ENCODE data around the gene SRGAP3.

SRGAP3 gene

GRCh38 chr3:9151240-9151639, 98.2 kb downstream of the SRGAP3 start:
- in situ Hi-C loops (cut with MboI; ENCODE audit: low sequenced_read_pairs), result no loop called here

DNA sequence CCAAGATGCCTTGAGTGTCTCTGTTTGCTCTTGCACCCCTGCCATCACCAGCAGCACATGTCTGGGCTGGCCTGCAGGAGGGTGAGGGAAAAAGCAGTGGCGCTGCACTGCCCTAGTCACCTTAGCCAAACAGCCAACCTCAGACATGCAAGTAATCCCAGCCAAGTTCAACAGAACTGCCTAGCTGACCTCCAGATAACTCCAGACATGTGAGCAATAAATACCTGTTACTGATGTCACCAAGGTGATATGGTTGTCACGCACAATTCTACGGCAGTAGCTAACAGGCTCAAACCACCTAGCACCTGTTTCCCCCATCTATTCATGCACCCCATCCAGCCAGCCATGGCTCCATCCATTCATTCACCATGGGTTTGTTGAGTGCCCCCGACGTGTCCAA, 99.9 kb downstream of the SRGAP3 start:
- in situ Hi-C loops (cut with MboI; ENCODE audit: low sequenced_read_pairs), result no loop called here

DNA sequence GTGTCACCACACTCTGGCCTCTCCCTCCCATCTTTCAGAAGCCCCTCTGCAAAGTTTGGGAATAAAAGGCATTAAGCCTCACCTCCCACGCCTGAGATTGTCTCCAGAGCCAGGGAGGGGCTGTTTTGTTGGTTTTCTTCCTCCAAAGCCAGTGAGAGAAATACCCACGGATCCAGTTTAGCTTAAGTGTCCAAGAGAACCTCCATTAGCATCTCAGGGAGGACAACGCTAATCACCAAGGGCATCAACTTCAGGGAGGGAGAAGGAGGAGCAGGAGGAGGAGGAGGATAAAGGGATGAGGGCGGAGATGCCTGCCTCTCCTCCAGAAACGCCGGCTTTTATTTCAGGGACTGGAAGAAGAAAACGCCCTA, 101.6 kb downstream of the SRGAP3 start:
- in situ Hi-C loops (cut with MboI; ENCODE audit: low sequenced_read_pairs), result no loop called here

DNA sequence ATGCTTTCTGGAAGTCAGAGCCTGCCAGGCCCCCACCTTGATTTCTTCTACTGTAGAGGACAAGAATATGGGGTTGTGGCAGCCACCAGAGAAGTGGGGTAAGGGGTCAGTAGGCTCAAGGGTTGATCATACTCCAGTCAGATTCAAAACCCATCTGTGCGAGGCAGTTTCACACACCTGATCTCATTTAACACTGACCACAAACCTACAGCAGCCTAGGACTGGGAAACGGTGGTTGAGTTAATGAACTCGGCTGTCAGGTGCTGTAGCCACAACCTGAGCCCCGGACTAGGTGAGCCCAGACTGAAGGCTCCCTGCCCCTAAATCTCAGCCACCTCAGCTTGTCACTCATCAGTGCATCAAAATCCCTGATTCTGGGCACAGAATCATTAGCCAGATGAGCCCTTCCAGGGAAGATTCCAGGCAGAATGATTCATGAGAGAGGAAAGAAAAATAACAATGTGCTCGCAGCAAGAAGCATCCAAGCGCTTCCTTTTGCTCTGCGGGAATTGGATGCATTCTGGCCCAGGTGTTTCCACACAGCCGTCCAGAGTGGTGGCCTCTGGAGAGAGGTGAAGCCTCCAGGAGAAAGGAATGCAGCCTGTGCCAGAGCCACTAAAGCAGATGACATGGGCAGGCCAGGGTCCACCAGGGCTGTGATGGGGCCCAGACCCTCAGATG, 102.1 kb downstream of the SRGAP3 start:
- in situ Hi-C loops (cut with MboI; ENCODE audit: low sequenced_read_pairs), result no loop called here

GRCh38 chr3:9146367-9147071, 102.9 kb downstream of the SRGAP3 start:
- in situ Hi-C loops (cut with MboI; ENCODE audit: low sequenced_read_pairs), result no loop called here

- in situ Hi-C loops (cut with MboI; ENCODE audit: low sequenced_read_pairs), result no loop called here
Observed at GRCh38 chr3:9143184-9143583, 106.3 kb downstream of the SRGAP3 start.

DNA sequence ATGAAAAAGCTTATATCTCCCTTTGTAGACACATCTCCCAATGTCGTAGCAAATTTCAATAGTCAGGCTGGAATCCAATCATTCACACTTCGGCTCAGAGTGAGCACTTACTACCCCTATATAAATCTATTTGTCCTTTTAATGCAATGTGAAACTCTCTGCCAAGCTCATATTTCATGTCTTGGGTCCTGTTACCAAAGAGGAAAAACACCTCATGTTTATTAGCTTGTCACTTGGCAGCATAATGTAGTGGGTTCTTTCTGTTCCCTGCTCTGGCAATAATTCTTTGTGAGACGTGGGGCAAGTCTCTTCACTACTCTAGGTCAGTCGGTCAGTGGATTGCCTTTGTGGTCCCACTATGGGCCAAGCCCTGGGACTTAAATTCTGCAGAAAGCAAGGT, 107.1 kb downstream of the SRGAP3 start:
- in situ Hi-C loops (cut with MboI; ENCODE audit: low sequenced_read_pairs), result no loop called here

- in situ Hi-C loops (cut with MboI; ENCODE audit: low sequenced_read_pairs), result no loop called here
Observed at GRCh38 chr3:9141928-9142289, 107.5 kb downstream of the SRGAP3 start.

GRCh38 chr3:9139366-9139765, 110.1 kb downstream of the SRGAP3 start:
- in situ Hi-C loops (cut with MboI; ENCODE audit: low sequenced_read_pairs), result no loop called here

GRCh38 chr3:9137676-9138075, 111.8 kb downstream of the SRGAP3 start:
- in situ Hi-C loops (cut with MboI; ENCODE audit: low sequenced_read_pairs), result no loop called here

DNA sequence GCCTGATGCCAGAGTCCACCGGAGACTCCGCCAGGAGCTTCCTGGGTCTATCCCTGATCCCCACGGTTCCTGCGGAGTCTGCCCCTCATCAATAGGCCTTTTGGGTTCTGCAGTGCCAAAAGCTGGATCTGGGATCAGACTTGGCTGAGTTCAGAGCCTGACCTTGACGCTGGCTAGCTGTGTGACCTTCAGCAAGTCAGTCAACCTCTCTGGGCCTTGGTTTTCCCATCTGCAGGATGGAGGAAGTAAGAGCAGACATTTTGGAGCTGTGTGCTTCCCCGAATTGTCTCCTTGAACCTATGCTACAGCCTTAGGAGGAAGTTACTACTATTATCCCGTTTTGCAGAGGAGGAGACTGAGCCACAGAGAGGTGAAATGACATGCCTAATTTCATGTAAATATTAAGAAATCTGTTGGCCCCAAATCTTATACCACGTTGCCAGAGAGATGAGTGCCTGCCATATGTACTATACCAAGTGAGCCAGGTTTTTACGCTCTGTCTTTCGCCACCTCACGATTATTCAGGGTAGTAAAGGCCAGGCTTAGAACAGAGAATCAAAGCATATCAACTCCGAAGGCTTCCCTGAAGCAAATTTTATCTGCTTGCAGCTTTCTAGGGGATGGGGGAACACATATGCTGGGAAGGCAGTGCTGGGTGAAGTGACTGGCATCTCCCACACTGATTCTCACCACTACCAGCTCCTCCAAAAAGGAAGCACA, 112.5 kb downstream of the SRGAP3 start:
- in situ Hi-C loops (cut with MboI; ENCODE audit: low sequenced_read_pairs), result no loop called here

GRCh38 chr3:9135930-9136525, 113.4 kb downstream of the SRGAP3 start:
- in situ Hi-C loops (cut with MboI; ENCODE audit: low sequenced_read_pairs), result no loop called here

- in situ Hi-C loops (cut with MboI; ENCODE audit: low sequenced_read_pairs), result no loop called here
Observed at GRCh38 chr3:9135526-9135925, 113.9 kb downstream of the SRGAP3 start.

- in situ Hi-C loops (cut with MboI; ENCODE audit: low sequenced_read_pairs), result no loop called here
Observed at GRCh38 chr3:9133656-9134055, 115.8 kb downstream of the SRGAP3 start.

DNA sequence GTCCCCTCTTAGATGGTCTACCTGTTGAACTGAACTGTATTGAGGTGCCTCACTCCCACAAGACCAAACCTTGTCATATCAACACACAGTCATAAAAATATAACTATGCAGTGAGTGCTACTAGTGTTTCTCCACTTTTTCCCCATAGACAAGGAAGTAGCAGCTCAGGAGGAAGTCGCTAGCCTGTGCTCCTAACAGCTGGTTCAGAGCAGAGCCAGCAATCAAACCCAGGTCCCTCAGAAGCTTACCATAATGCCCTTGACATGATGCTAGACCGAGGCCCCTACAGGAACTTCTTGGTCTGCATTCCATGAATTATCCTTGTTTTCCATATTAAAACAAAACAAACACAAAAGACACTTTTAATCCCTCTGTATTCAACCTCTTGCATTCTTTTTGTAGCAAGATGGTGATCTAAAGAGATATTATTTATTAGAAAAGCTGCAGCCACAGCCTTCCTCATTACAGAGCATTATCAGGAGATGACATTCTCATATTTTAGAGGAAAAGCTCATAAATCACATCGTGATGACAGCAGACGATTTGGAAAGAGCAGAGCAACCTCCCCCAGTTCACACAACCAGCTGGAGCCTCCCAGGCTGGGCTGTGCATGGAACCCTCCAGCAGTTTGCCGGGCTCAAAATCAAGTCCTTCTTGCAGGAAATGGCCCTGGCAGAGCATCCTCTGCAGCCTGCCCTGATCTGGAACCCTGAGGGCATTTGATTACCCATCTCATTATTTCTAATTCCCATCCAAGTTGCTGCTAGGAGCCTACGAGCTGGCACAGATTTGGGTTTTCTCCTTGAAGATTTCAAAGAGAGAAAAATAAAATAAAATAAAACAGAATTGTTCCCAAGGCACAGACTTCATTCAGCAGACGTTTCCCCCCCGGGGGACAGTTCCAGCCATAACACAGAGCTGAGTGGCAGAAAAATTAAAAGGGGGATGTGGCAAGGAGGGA, 118.8 kb downstream of the SRGAP3 start:
- in situ Hi-C loops (cut with MboI; ENCODE audit: low sequenced_read_pairs), result no loop called here

- in situ Hi-C loops (cut with MboI; ENCODE audit: low sequenced_read_pairs), result no loop called here
Observed at GRCh38 chr3:9129365-9129764, 120.1 kb downstream of the SRGAP3 start.

GRCh38 chr3:9125278-9125951, 124.0 kb downstream of the SRGAP3 start:
- in situ Hi-C loops (cut with MboI; ENCODE audit: low sequenced_read_pairs), result no loop called here

DNA sequence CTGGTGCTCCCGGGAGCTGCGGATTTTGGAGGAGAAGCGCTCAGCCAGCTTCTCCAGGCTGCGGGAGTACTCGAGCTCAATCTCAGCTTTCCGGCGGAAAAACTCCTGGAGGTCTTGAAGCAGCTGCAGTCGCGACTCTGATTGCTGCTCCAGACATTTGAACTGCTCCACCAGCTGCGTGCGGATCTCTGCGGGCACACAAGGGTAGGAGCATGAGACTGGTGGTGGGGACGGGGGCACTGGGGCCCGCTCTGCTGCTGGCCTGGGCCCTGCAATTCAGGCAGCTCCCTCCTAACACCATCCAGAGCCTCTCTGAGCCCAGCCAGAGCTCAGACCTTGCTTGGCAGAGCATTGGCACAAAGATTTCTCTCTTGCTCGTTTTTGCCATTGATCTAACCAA, 124.7 kb downstream of the SRGAP3 start:
- in situ Hi-C loops (cut with MboI; ENCODE audit: low sequenced_read_pairs), result no loop called here

- in situ Hi-C loops (cut with MboI; ENCODE audit: low sequenced_read_pairs), result no loop called here
Observed at GRCh38 chr3:9123840-9124239, 125.6 kb downstream of the SRGAP3 start.

- in situ Hi-C loops (cut with MboI; ENCODE audit: low sequenced_read_pairs), result no loop called here
Observed at GRCh38 chr3:9122732-9123364, 126.6 kb downstream of the SRGAP3 start.
